Muscle of back (tissue), 11 donors: ENCODE data around the gene CAPZB. TPM values are rescaled to one million over a fixed set of nuclear protein-coding genes. Genes with fewer than 3 reads are reported as not detected.
A peak's percentile ranks its signal among the peaks of the same experiment; 100 is the strongest.

Experiments
- DNase-seq, 3 donors: peaks; one replicate each; pipeline versions ENCODE4 v3.0.0 to v3.0.0-alpha.2; 2013
- polyA plus RNA-seq, 10 donors: library from polyadenylated mRNA; unstranded; fragments of 120-200 nt; gene quantifications; one replicate each; pipeline ENCODE4 v1.2.1, GENCODE V29; 2013; ENCODE audit not compliant: insufficient read length in 10 of 10

CAPZB gene
- polyA plus RNA-seq, 10 donors, result 218 to 290 (median 246) TPM

GRCh38 chr1:19333587-19334354, 151.6 kb downstream of the CAPZB start:
- DNase-seq, result no peak

GRCh38 chr1:19332832-19333231, 152.5 kb downstream of the CAPZB start:
- no peak for DNase-seq

- no peak for DNase-seq
These were observed 154.0 kb downstream of the CAPZB start for GRCh38 chr1:19331262-19331878.

- peak in 1 of 3 donors; percentile 6 for DNase-seq
These were observed 154.7 kb downstream of the CAPZB start for GRCh38 chr1:19330449-19331135.

GRCh38 chr1:19329611-19330010, 155.7 kb downstream of the CAPZB start:
- peak in 1 of 3 donors; percentile 2 for DNase-seq

GRCh38 chr1:19329188-19329587, 156.2 kb downstream of the CAPZB start:
- DNase-seq, result peak in 1 of 3 donors; percentile 1

GRCh38 chr1:19328486-19328885, 156.9 kb downstream of the CAPZB start:
- DNase-seq, result no peak

- no peak for DNase-seq
These were observed 157.6 kb downstream of the CAPZB start for GRCh38 chr1:19327736-19328135.

GRCh38 chr1:19327301-19327700, 158.0 kb downstream of the CAPZB start:
- DNase-seq, result no peak

GRCh38 chr1:19326748-19327065, 158.6 kb downstream of the CAPZB start:
- no peak for DNase-seq

GRCh38 chr1:19325958-19326747, 159.2 kb downstream of the CAPZB start:
- no peak for DNase-seq

GRCh38 chr1:19325368-19325957, 159.9 kb downstream of the CAPZB start:
- no peak for DNase-seq

- no peak for DNase-seq
These were observed 160.7 kb downstream of the CAPZB start for GRCh38 chr1:19324665-19324990.

- no peak for DNase-seq
These were observed 161.2 kb downstream of the CAPZB start for GRCh38 chr1:19323987-19324664.

- no peak for DNase-seq
These were observed 162.9 kb downstream of the CAPZB start for GRCh38 chr1:19322481-19322880.

- DNase-seq, result no peak
These were observed 164.3 kb downstream of the CAPZB start for GRCh38 chr1:19321071-19321470.

GRCh38 chr1:19319196-19319595, 166.1 kb downstream of the CAPZB start:
- DNase-seq, result no peak

GRCh38 chr1:19317126-19317910, 168.0 kb downstream of the CAPZB start:
- no peak for DNase-seq

GRCh38 chr1:19315378-19316198, 169.8 kb downstream of the CAPZB start:
- no peak for DNase-seq
